ENCODE measurements around the gene JUND. TPM values are rescaled to one million over a fixed set of nuclear protein-coding genes. Genes with fewer than 3 reads are reported as not detected.

JUND gene
- polyA plus RNA-seq, 1 of the 3 experiments (the other 2 are of a cell fraction) = 115 TPM

DNA sequence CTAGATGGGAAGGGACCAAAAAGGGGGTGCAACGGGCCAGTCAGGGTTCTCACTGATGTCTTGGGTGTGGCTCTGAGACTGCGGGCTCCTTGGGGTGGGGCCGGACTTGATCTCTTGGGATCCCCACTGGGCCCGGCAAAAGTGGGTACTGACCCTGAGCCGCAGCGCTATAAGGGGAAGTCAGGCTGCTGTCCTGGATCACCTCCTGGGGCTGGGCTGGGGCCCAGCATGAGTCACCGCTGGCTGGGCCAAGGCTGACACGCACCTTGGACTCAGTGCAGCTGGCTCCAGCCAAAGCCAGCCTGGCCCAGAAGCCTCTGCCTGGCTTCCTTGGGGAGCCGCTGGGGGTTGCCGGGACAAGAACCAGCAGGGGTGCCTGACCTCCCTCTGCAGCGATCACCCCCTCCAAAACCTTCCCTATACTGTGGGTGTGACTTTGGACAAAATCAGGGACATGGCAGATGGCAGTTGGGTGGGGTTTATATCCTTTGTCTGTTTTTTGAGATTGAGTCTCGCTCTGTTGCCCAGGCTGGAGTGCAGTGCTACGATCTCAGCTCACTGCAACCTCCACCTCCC lies 6.6 kb downstream of the JUND start (continued):
- TF ChIP-seq, protein P1, sequence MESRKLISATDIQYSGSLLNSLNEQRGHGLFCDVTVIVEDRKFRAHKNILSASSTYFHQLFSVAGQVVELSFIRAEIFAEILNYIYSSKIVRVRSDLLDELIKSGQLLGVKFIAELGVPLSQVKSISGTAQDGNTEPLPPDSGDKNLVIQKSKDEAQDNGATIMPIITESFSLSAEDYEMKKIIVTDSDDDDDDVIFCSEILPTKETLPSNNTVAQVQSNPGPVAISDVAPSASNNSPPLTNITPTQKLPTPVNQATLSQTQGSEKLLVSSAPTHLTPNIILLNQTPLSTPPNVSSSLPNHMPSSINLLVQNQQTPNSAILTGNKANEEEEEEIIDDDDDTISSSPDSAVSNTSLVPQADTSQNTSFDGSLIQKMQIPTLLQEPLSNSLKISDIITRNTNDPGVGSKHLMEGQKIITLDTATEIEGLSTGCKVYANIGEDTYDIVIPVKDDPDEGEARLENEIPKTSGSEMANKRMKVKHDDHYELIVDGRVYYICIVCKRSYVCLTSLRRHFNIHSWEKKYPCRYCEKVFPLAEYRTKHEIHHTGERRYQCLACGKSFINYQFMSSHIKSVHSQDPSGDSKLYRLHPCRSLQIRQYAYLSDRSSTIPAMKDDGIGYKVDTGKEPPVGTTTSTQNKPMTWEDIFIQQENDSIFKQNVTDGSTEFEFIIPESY (IDR thresholded peaks at IDR 0.05; ENCODE audit: borderline replicate concordance, low read depth) = no peak
- TF ChIP-seq SMC3 (IDR thresholded peaks at IDR 0.05; ENCODE audit: low read depth, low read length) (no peak), JUND (IDR thresholded peaks at IDR 0.05) (peak; percentile 82)
- TF ChIP-seq, protein P2, sequence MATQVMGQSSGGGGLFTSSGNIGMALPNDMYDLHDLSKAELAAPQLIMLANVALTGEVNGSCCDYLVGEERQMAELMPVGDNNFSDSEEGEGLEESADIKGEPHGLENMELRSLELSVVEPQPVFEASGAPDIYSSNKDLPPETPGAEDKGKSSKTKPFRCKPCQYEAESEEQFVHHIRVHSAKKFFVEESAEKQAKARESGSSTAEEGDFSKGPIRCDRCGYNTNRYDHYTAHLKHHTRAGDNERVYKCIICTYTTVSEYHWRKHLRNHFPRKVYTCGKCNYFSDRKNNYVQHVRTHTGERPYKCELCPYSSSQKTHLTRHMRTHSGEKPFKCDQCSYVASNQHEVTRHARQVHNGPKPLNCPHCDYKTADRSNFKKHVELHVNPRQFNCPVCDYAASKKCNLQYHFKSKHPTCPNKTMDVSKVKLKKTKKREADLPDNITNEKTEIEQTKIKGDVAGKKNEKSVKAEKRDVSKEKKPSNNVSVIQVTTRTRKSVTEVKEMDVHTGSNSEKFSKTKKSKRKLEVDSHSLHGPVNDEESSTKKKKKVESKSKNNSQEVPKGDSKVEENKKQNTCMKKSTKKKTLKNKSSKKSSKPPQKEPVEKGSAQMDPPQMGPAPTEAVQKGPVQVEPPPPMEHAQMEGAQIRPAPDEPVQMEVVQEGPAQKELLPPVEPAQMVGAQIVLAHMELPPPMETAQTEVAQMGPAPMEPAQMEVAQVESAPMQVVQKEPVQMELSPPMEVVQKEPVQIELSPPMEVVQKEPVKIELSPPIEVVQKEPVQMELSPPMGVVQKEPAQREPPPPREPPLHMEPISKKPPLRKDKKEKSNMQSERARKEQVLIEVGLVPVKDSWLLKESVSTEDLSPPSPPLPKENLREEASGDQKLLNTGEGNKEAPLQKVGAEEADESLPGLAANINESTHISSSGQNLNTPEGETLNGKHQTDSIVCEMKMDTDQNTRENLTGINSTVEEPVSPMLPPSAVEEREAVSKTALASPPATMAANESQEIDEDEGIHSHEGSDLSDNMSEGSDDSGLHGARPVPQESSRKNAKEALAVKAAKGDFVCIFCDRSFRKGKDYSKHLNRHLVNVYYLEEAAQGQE (IDR thresholded peaks at IDR 0.05; ENCODE audit: low read depth, low read length) = 0 out of 2 replicates have a peak, but pooled peaks have one; percentile 53

- H2AFZ ChIP-seq (ENCODE audit: low read depth) = no peak within 1 kb of the TSS
- DNase-seq = no peak
- H3K27ac ChIP-seq (ENCODE audit: low read depth in 2 of 2, low read length in 1 of 2) = peak within 1 kb of the TSS in 1 of 2 experiments; percentile 36; a peak in 2 of 4 replicates
- peaks cover 26% of the 10 kb centered on the region for H3F3A ChIP-seq (replicated peaks; ENCODE audit: insufficient read depth)
- H3K4me3 ChIP-seq (ENCODE audit: low read depth in 2 of 2, low read length in 1 of 2) = 0 out of 4 replicates have a peak within 1 kb of the TSS, but pooled peaks of 1 of the 2 experiments have one; percentile 1
- no peaks in the 10 kb centered on the region for H3K27me3 ChIP-seq (ENCODE audit: insufficient read depth)
- H3K4me2 ChIP-seq = peak within 1 kb of the TSS; percentile 47
- peaks cover 4 to 18% of the 10 kb centered on the region in 2 experiments for H3K36me3 ChIP-seq (replicated peaks in 1 of 2; ENCODE audit: control insufficient read depth in 1 of 2, insufficient read depth in 2 of 2, low read length in 1 of 2)
- ChIA-PET POLR2A (interaction anchor here (0.9 to 2.1 kb wide), 2 partner anchors 20 to 48 kb away, joined by 3 to 6 read pairs; partner anchors contain the start of gene LSM4), CTCF (interaction anchor here (0.8 to 13.0 kb wide), 6 partner anchors 12 to 114 kb away, joined by 3 to 216 read pairs (median 4); no protein-coding TSS in a partner anchor)
- H3K4me1 ChIP-seq (ENCODE audit: control insufficient read depth in 1 of 2, insufficient read depth in 2 of 2, low read depth in 1 of 2, low read length in 1 of 2) = peaks cover 8 to 9% of the 10 kb centered on the region in 2 experiments; a peak in 3 of 4 replicates
- peaks cover 58% of the 10 kb centered on the region for H3K79me2 ChIP-seq (ENCODE audit: insufficient read depth)
- peak within 1 kb of the TSS; percentile 5; the same call in 1 of the 2 replicates for H3K9ac ChIP-seq
- H3K9me2 ChIP-seq = no peaks in the 10 kb centered on the region
- no peaks in the 10 kb centered on the region for H3K9me3 ChIP-seq
- peaks cover 89% of the 10 kb centered on the region for H4K20me1 ChIP-seq (ENCODE audit: insufficient read depth)
- WGBS (ENCODE audit: low lambda C conversion rate) = 76% methylated on average over 6 of the region's 9 CpGs
- no peak for TF ChIP-seq GABPA (IDR thresholded peaks at IDR 0.05; ENCODE audit: low read depth)
- TF ChIP-seq POLR2AphosphoS5 (IDR thresholded peaks at IDR 0.05; ENCODE audit: low read depth, low read length) = no peak
- no peak for TF ChIP-seq USF1 (IDR thresholded peaks at IDR 0.05; ENCODE audit: borderline replicate concordance, low read depth)
- TF ChIP-seq EZH2phosphoT487 (IDR thresholded peaks at IDR 0.05; ENCODE audit: borderline replicate concordance, low read depth) = no peak
- no peak for TF ChIP-seq RCOR1 (IDR thresholded peaks at IDR 0.05; ENCODE audit: low read length)
- TF ChIP-seq, protein P3, sequence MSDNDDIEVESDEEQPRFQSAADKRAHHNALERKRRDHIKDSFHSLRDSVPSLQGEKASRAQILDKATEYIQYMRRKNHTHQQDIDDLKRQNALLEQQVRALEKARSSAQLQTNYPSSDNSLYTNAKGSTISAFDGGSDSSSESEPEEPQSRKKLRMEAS (IDR thresholded peaks at IDR 0.05; ENCODE audit: low read depth) = no peak
- TF ChIP-seq YY1 (IDR thresholded peaks at IDR 0.05; ENCODE audit: low read depth) = no peak
- no peak for TF ChIP-seq ELF1 (IDR thresholded peaks at IDR 0.05)
- no peak for TF ChIP-seq TEAD4 (IDR thresholded peaks at IDR 0.05; ENCODE audit: borderline replicate concordance, insufficient read depth)
- TF ChIP-seq RFX5 (IDR thresholded peaks at IDR 0.05; ENCODE audit: low read length) = no peak
- no peak for TF ChIP-seq MEF2A (IDR thresholded peaks at IDR 0.05; ENCODE audit: borderline replicate concordance, low read depth)
- no peak for TF ChIP-seq EP300 (IDR thresholded peaks at IDR 0.05; ENCODE audit: borderline replicate concordance in 1 of 2, low read depth in 1 of 2, low read length in 1 of 2)
- no peak for TF ChIP-seq CHD2 (IDR thresholded peaks at IDR 0.05; ENCODE audit: low read length, partially characterized antibody)
- TF ChIP-seq FOXJ3 (CRISPR knock-in tag; IDR thresholded peaks at IDR 0.05) = no peak
- TF ChIP-seq IRF3 (IDR thresholded peaks at IDR 0.05; ENCODE audit: low read depth, low read length) = no peak
Measured at GRCh38 chr19:18274219-18274780, 7.1 kb downstream of the JUND start, which contains the start of gene IQCN. TSS of gene IQCN (minus strand) at chr19:18274452. CDS start at chr19:18269478, 4,974 bp downstream.
